Head of caudate nucleus (tissue), 42 donors: Measurements from ENCODE around the gene CRYBG3.
"Not testable (repeated sequence)": the region's sequence is repeated elsewhere in the genome, so short reads cannot be mapped to it uniquely, and the experiment has no call there.

ENCODE experiments used
- DNase-seq, 42 donors: peaks; one replicate each; pipeline versions ENCODE4 v3.0.0 to v3.0.0-alpha.2; 2020 to 2021; ENCODE audit warnings: mixed read lengths in 7 of 42
- intact Hi-C: fragments of 100-400 bp; cut with DNase I; formaldehyde crosslinking; loops from one replicate; pipeline ENCODE4 v1.15.0; 2022

Gene CRYBG3

DNA sequence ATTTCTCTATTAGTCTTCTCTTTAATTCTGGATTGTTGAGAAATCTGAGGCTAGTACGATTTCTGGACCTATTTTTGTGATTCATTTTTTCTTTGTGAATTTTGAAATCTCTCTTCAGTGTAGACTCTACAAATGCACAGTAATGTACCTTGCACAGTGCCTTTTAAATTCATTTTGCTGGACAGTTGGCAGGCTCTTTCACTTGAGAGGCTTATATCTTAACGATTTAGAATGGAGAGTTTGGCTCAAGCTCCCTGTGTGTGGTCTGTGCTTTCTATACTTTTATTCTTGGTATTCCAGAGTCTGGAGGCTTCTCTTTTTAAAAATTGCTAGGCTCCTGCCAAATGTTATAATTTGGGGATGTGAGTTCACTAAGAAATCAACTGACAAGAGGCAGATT lies 8.8 kb downstream of the CRYBG3 start:
- intact Hi-C loops = no loop called here
- no peak for DNase-seq

DNA sequence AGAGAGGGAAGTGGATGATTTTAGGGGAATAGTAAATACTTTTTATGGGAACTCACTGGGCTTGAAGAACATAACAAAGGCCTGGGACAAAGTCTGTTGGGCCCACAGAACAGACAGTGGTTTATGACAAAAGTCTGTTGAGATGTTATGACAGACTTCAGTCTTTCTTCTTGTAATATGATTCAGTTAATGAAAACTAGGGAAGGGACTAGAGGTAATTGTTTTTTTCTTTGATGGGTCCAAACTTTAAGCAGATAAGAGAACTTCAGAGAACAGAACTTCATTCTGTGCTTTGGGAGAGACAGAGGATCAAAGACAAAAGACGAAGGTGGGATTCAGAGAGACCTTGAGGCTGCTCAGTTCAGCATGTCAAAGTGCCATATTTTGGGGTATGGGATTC lies 9.3 kb downstream of the CRYBG3 start:
- intact Hi-C loops = no loop called here
- DNase-seq = no peak

DNA sequence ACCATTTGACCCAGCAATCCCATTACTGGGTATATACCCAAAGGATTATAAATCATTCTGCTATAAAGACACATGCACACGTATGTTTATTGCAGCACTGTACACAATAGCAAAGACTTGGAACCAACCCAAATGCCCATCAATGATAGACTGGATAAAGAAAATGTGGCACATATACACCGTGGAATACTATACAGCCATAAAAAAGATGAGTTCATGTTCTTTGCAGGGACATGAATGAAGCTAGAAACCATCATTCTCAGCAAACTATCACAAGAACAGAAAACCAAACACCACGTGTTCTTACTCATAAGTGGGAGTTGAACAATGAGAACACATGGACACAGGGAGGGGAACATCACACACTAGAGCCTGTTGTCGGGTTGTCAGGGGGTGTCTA lies 11.4 kb downstream of the CRYBG3 start:
- intact Hi-C loops, DNase-seq: not testable (repeated sequence)

GRCh38 chr3:97835761-97836160 lies 13.9 kb downstream of the CRYBG3 start:
- DNase-seq = no peak
- intact Hi-C loops = no loop called here

- intact Hi-C loops = no loop called here
- DNase-seq = no peak
Observed at GRCh38 chr3:97838393-97838792, 16.6 kb downstream of the CRYBG3 start.

DNA sequence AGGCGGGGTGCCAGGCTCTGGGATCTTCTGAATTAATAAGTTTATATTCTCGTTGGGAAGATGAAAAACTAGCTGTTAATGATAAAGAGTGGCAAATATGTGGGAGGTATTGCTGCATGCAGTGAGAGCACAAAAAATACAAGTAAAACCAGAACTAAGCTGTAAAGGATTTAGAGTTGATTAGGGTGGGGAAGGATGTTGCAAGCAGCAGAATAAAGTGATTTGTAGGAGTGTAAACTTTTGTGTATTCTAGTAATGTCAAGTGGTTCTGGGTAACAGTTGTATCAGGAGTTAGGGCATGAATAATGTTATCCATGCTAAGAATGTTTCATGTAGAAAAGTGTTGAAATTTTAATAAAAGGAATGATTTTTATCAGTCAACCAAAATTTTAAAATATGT lies 18.1 kb downstream of the CRYBG3 start:
- intact Hi-C loops = no loop called here
- no peak for DNase-seq

GRCh38 chr3:97841304-97841703 lies 19.5 kb downstream of the CRYBG3 start:
- intact Hi-C loops = no loop called here
- DNase-seq = no peak

DNA sequence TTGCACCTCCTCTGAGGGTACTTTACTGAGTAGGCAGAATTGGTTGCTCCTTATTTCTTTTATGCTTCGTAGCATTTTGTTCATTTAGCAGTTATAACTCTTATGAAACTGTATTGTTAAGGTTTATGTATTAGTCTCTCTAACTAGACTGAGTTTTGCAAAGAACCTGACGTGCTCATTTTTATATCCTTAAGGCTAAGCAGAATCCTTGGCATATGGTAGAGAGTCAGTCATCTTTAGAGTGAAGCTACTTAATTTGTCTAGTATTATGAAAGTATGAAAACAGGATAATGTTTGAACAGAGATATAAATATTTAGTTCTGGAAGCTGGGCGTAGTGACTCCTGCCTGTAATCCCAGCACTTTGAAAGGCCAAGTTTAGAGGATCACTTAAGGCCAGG lies 20.1 kb downstream of the CRYBG3 start:
- DNase-seq = no peak
- intact Hi-C loops = no loop called here

DNA sequence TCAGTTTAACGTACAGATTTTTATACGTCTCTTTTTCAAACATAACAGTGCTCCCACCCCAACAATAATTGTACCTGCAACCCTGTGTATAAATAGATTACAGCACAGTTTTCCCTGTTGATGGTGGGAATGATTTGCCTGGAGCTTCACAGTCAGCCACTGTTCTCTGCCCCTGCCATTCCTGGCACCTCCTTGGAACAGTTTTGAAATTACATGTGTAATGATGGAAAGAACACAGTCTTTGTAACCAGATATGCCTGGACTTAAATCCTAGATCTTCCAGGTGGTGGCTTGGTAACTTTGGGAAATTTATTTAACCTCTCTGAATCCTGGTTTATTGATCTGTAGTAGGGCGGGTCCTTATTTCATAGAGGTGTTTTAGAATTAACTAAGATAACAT lies 27.0 kb downstream of the CRYBG3 start:
- DNase-seq = no peak
- intact Hi-C loops = no loop called here

DNA sequence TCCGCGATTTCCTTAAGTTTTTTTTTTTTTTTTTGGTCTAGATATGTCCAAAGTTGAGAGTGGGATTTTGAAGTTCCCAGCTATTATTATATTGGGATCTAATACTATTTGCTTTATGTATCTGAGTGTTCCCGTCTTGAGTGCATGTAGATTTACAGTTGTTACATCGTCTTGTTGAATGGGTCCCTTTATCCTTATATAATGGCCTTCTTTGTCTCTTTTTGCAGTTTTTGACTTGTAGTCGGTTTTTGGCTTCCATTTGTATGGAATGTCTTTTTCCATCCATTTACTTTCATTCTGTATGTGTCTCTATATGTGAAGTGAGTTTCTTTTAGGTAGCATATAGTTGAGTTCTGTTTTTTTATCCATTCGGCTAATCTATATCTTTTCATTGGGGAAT lies 35.6 kb downstream of the CRYBG3 start:
- intact Hi-C loops = no loop called here
- DNase-seq = no peak

- peak in 6 of 42 donors; percentile 12 to 55 (median 24) for DNase-seq
- intact Hi-C loops = no loop called here
Observed at GRCh38 chr3:97860364-97860763, 38.6 kb downstream of the CRYBG3 start.

DNA sequence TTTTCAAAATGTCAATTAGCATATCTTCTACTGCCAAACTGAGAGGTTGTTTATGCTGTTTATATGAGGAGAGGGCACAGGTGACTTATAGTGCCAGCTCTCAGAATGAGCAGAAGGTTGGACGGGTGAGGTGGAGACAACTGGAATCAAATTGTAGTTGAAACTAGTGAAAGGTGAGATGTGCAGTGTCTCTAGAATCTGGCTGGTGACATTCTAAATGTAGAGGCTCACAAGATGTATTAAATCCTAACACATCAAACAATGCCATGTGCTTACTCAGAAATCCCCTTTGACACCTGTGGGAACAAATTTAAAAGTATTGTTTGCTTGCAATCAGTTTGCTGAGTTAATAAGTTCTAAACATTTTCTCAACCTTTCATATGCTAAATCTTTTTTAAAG lies 40.8 kb downstream of the CRYBG3 start:
- DNase-seq = no peak

DNA sequence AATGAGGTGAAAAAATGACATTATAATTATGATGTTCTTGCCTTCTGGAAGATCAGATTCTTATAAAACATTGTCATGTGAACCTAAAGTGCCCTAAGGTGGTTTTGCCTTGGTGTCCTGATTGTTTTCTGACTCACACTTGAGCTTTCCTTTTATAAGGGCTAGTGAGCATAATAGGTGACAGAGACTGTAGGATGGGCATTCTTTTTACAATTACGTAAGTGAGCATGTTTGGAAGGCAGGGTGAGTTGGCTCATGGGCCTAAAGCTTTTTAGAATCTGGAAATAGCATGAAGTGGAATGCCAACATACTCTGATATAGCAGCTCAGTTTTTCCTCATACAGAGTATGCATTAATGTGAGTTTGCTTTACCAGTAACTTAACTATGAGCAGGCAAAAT lies 41.2 kb downstream of the CRYBG3 start:
- intact Hi-C loops = no loop called here
- no peak for DNase-seq

More for the DNA sequence above, 40.8 kb downstream of the CRYBG3 start:
- intact Hi-C loops = no loop called here

DNA sequence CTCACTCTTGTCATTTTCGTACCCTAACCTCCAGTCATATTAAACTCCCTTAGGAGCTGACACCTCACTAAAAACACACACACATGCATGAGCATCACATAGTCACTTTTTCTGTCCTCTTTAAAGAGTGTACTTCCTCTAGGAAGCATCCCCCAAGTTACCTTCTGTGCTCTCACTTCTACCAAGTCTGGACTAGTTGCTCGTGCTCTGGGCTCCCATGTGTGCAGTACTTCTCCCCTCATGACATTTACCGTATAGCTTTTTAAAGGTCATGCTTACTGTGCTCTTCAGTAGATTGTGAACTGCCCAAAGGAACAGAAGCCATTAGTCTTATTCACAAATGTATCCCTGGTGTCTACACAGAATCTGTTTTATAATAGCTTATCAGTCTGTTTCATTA lies 42.0 kb downstream of the CRYBG3 start:
- DNase-seq = no peak
- intact Hi-C loops = no loop called here

- intact Hi-C loops = loop anchor here (10.0 kb wide), 1 partner anchor 46 kb away; the partner anchor contains the start of gene CRYBG3
- DNase-seq = no peak
Observed at GRCh38 chr3:97871186-97871585, 49.4 kb downstream of the CRYBG3 start.

GRCh38 chr3:97871801-97872524 lies 50.2 kb downstream of the CRYBG3 start:
- DNase-seq = peak in 12 of 42 donors; percentile 1 to 45 (median 22)
- intact Hi-C loops = loop anchor here (10.0 kb wide), 1 partner anchor 47 kb away; the partner anchor contains the start of gene CRYBG3

DNA sequence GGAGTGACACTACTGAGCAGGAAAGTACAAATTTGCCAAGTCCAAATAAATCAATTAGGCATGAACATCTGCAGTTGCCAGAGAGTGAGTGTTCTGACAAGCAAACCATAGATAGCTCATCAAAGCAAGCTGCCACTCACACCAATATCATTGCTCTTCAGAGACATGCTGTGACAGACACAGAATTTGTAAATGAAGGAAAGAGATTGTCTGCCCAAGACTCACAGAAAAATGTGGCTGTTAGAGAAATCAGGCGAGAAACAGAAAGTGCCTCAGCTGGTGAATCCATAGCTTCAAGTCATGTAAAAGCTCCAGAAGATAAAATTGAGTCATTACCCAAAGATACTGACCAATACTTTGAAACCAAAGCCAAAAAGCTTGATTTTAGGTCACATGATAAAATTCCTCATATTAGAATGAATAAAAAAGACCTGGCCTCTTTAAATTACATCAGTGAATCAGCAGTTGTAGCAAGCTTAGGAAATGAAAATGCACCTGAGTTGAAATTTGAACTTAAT lies 50.8 kb downstream of the CRYBG3 start:
- DNase-seq = peak in 1 of 42 donors; percentile 3
- intact Hi-C loops = loop anchor here (10.0 kb wide), 1 partner anchor 48 kb away; the partner anchor contains the start of gene CRYBG3

DNA sequence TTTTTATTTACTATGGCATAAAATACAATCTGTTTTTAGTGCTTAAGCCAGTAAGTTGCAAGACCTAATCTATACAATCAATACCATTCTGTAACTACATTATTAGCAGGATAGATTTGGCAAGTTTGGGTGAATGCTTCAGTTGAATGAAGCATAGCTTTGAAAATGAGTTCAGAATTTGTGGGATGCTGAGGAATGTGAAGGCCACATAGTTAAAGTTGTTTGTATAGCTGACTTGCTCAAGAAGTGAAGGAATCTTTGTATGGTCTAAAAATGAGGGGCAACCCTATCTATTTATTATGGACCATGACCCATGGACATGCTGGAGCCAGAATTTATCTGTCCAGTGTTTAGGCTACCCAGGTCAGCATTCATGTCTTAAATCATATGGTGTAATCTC lies 58.5 kb downstream of the CRYBG3 start:
- intact Hi-C loops = no loop called here
- DNase-seq = no peak

DNA sequence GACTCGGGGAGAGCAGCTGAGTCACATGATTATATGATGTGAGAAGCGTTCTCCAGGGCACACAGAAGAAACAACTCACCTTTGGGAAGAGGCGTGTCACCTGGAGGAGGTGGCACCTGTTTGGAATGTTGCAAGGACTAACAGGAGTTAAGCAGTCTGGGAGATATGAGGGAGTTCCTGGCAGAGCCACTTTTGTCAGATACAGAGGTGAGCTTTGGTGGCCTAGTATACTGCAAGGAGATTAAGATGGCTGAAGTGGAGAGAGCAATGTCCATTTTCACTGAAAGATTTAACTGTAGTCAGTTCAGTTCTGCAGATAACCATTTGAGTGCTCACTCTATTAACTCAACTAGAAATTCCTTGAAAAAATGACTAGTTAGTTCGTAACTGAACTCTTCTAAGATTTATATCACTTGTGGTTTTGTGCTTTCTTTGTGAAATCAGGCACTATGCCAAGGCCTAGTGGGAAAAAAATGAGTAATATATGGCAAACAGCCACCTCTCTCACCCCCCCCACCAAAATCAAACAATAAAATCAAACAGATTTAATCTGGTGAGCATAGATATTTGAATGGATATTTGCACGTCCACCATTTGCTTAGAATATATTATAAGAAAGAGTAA lies 61.3 kb downstream of the CRYBG3 start:
- intact Hi-C loops = no loop called here

GRCh38 chr3:97883736-97884135 lies 61.9 kb downstream of the CRYBG3 start:
- DNase-seq = no peak
- intact Hi-C loops = no loop called here

More for the DNA sequence above, 61.3 kb downstream of the CRYBG3 start:
- DNase-seq = no peak
